ENCODE measurements around the gene BPI.

- no peak for TF ChIP-seq CTCF (IDR thresholded peaks at IDR 0.05)
- no peak for TF ChIP-seq POLR2A (IDR thresholded peaks at IDR 0.05)
Measured at GRCh38 chr20:38291966-38292365, 12.0 kb upstream of the BPI start.
